Activated CD4-positive, alpha-beta T cell treated with anti-CD3 and anti-CD28 coated beads for 24 hours (primary cell): ENCODE data around the gene TAPT1.
"Not testable (repeated sequence)": the region's sequence is repeated elsewhere in the genome, so short reads cannot be mapped to it uniquely, and the experiment has no call there.

Experiments used
- DNase-seq, 2 donors: peaks; one replicate each; pipeline ENCODE4 v3.0.0-alpha.2; 2020; ENCODE audit warnings: low read depth in 2 of 2

Gene TAPT1

GRCh38 chr4:16225863-16226815, at the start of gene TAPT1:
Gene TAPT1, minus strand, starts transcription at chr4:16226471. Its CDS starts 14 bp downstream, at chr4:16226457.
- peak; percentile 69 to 71 for DNase-seq

GRCh38 chr4:16271411-16271810, 45.1 kb upstream of the TAPT1 start:
- DNase-seq, result no peak

GRCh38 chr4:16270454-16271328, 44.4 kb upstream of the TAPT1 start:
- DNase-seq, result no peak

- DNase-seq, result not testable (repeated sequence)
These were observed 43.6 kb upstream of the TAPT1 start for GRCh38 chr4:16269742-16270453.

- DNase-seq, result no peak
These were observed 43.0 kb upstream of the TAPT1 start for GRCh38 chr4:16269240-16269639.

- DNase-seq, result no peak
These were observed 42.0 kb upstream of the TAPT1 start for GRCh38 chr4:16268290-16268689.

- DNase-seq, result no peak
These were observed 41.4 kb upstream of the TAPT1 start for GRCh38 chr4:16267639-16268038.

GRCh38 chr4:16265820-16266219, 39.5 kb upstream of the TAPT1 start:
- DNase-seq, result no peak

- DNase-seq, result no peak
These were observed 38.5 kb upstream of the TAPT1 start for GRCh38 chr4:16264798-16265197.

GRCh38 chr4:16263056-16263455, 36.8 kb upstream of the TAPT1 start:
- DNase-seq, result no peak

GRCh38 chr4:16262188-16262587, 35.9 kb upstream of the TAPT1 start:
- DNase-seq, result no peak

- DNase-seq, result no peak
These were observed 35.1 kb upstream of the TAPT1 start for GRCh38 chr4:16261313-16261878.

GRCh38 chr4:16259889-16260246, 33.6 kb upstream of the TAPT1 start:
- peak; percentile 4 to 11 for DNase-seq

GRCh38 chr4:16259241-16259888, 33.1 kb upstream of the TAPT1 start:
- no peak for DNase-seq

GRCh38 chr4:16257611-16258010, 31.3 kb upstream of the TAPT1 start:
- no peak for DNase-seq

- DNase-seq, result no peak
These were observed 30.1 kb upstream of the TAPT1 start for GRCh38 chr4:16256343-16256742.

- no peak for DNase-seq
These were observed 29.5 kb upstream of the TAPT1 start for GRCh38 chr4:16255730-16256129.

GRCh38 chr4:16253127-16253960, 27.1 kb upstream of the TAPT1 start:
- DNase-seq, result no peak

- no peak for DNase-seq
These were observed 24.5 kb upstream of the TAPT1 start for GRCh38 chr4:16250661-16251365.

GRCh38 chr4:16248605-16249004, 22.3 kb upstream of the TAPT1 start:
- DNase-seq, result no peak
